GM18507 (cell line): Measurements from ENCODE around the gene GPX2.
A peak's percentile ranks its signal among the peaks of the same experiment; 100 is the strongest.

Experiments
- DNase-seq: peaks from one replicate; pipeline ENCODE4 v3.0.0; 2011; ENCODE audit warnings: low read depth; ENCODE audit not compliant: insufficient read length; ENCODE audit errors: extremely low spot score
- FAIRE-seq: peaks from 2 replicates; lab custom pipeline; 2011; peaks lifted over from hg19 to GRCh38; lab: Jason Lieb, UNC

Gene GPX2

GRCh38 chr14:64965356-64966000, 22.9 kb upstream of the GPX2 start:
- FAIRE-seq, result no peak
- no peak for DNase-seq

- no peak for DNase-seq
- no peak for FAIRE-seq
Measured at GRCh38 chr14:64963611-64964010, 21.1 kb upstream of the GPX2 start.

- DNase-seq, result no peak
Measured at GRCh38 chr14:64960762-64961276, 18.3 kb upstream of the GPX2 start.

GRCh38 chr14:64958743-64959142, 16.2 kb upstream of the GPX2 start:
- DNase-seq (no peak), FAIRE-seq (no peak)

More at GRCh38 chr14:64960762-64961276, 18.3 kb upstream of the GPX2 start:
- no peak for FAIRE-seq

- no peak for DNase-seq
- no peak for FAIRE-seq
Measured at GRCh38 chr14:64958201-64958600, 15.7 kb upstream of the GPX2 start.

GRCh38 chr14:64956697-64957406, 14.3 kb upstream of the GPX2 start:
- DNase-seq, result no peak
- no peak for FAIRE-seq

GRCh38 chr14:64955297-64955696, 12.8 kb upstream of the GPX2 start:
- no peak for FAIRE-seq
- no peak for DNase-seq

- no peak for DNase-seq
- FAIRE-seq, result no peak
Measured at GRCh38 chr14:64954491-64955240, 12.1 kb upstream of the GPX2 start.

- DNase-seq (no peak), FAIRE-seq (no peak)
Measured at GRCh38 chr14:64953661-64954060, 11.1 kb upstream of the GPX2 start.

- no peak for FAIRE-seq
- no peak for DNase-seq
Measured at GRCh38 chr14:64953310-64953654, 10.7 kb upstream of the GPX2 start.

- FAIRE-seq (peak; percentile 88), DNase-seq (peak; percentile 37)
Measured at GRCh38 chr14:64952598-64953309, 10.2 kb upstream of the GPX2 start.

- FAIRE-seq (no peak), DNase-seq (no peak)
Measured at GRCh38 chr14:64951724-64952123, 9.2 kb upstream of the GPX2 start.

GRCh38 chr14:64951291-64951690, 8.7 kb upstream of the GPX2 start:
- FAIRE-seq (no peak), DNase-seq (no peak)

GRCh38 chr14:64950889-64951288, 8.3 kb upstream of the GPX2 start:
- FAIRE-seq (no peak), DNase-seq (no peak)

- FAIRE-seq, result no peak
Measured at GRCh38 chr14:64948612-64949210, 6.2 kb upstream of the GPX2 start.

GRCh38 chr14:64947710-64948611, 5.4 kb upstream of the GPX2 start:
- DNase-seq (no peak), FAIRE-seq (no peak)

More at GRCh38 chr14:64948612-64949210, 6.2 kb upstream of the GPX2 start:
- no peak for DNase-seq

- DNase-seq (no peak), FAIRE-seq (no peak)
Measured at GRCh38 chr14:64946310-64947045, 3.9 kb upstream of the GPX2 start.
